HepG2 (cell line): ENCODE results near the gene ICAM5. TPM values are rescaled to one million over a fixed set of nuclear protein-coding genes. Genes with fewer than 3 reads are reported as not detected.

Experiments
- ATF3 ChIP-seq: sonication (generic); formaldehyde crosslinking; IDR thresholded peaks from 2 replicates; pipeline ENCODE4 v1.4.0; 2020; ENCODE audit warnings: missing genetic modification reagents
- ATF4 ChIP-seq, 2 experiments: fragments of 450-650 bp in 1 of 2; sonication (generic) in 1 of 2; formaldehyde crosslinking; IDR thresholded peaks; 2 replicates each; pipeline versions ENCODE4 v1.5.0 to v1.8.0; 2020 to 2022; ENCODE audit warnings: mild to moderate bottlenecking in 1 of 2, missing genetic modification reagents in 1 of 2
- DZIP1 ChIP-seq: sonication (generic); formaldehyde crosslinking; IDR thresholded peaks from 2 replicates; pipeline ENCODE4 v1.5.0; 2020; ENCODE audit warnings: mild to moderate bottlenecking, missing genetic modification reagents
- JARID2 ChIP-seq: sonication (generic); formaldehyde crosslinking; IDR thresholded peaks from 2 replicates; pipeline ENCODE4 v1.8.1; 2023; ENCODE audit warnings: missing genetic modification reagents, inconsistent platforms; ENCODE audit not compliant: insufficient replicate concordance
- MXD4 ChIP-seq: IDR thresholded peaks from 2 replicates; pipeline ENCODE4 v1.6.1; 2016; ENCODE audit warnings: mild to moderate bottlenecking, missing biosample characterization, missing genetic modification reagents
- PBX3 ChIP-seq: sonication (generic); formaldehyde crosslinking; IDR thresholded peaks from 2 replicates; pipeline ENCODE4 v1.8.1; 2023; ENCODE audit warnings: missing genetic modification reagents, inconsistent platforms, borderline replicate concordance
- SKI ChIP-seq: fragments of 450-650 bp; IDR thresholded peaks from one replicate; pipeline ENCODE4 v1.6.1; 2018; ENCODE audit warnings: mild to moderate bottlenecking; ENCODE audit not compliant: partially characterized antibody
- TGIF2 ChIP-seq: IDR thresholded peaks from 2 replicates; pipeline ENCODE4 v1.6.1; 2016; ENCODE audit warnings: control low read depth, missing compliant biosample characterization
- THAP11 ChIP-seq: IDR thresholded peaks from 2 replicates; pipeline ENCODE4 v1.6.1; 2016; ENCODE audit warnings: missing biosample characterization, missing genetic modification reagents
- ZBTB14 ChIP-seq: sonication (generic); formaldehyde crosslinking; IDR thresholded peaks from 2 replicates; pipeline ENCODE4 v1.4.0; 2020; ENCODE audit warnings: missing genetic modification reagents
- ZFP62 ChIP-seq: sonication (generic); formaldehyde crosslinking; IDR thresholded peaks from 2 replicates; pipeline ENCODE4 v1.4.0; 2020; ENCODE audit warnings: missing genetic modification reagents
- ZNF232 ChIP-seq: sonication (generic); formaldehyde crosslinking; IDR thresholded peaks from 2 replicates; pipeline ENCODE4 v1.4.0; 2020; ENCODE audit warnings: missing genetic modification reagents, borderline replicate concordance
- ZNF24 ChIP-seq: fragments of 450-650 bp; IDR thresholded peaks from 2 replicates; pipeline ENCODE4 v1.6.1; 2017; ENCODE audit warnings: antibody characterized with exemption, mild to moderate bottlenecking
- ZNF251 ChIP-seq: sonication (generic); formaldehyde crosslinking; IDR thresholded peaks from 2 replicates; pipeline ENCODE4 v1.9.0; 2021; ENCODE audit warnings: mild to moderate bottlenecking, missing genetic modification reagents
- ZNF276 ChIP-seq: sonication (generic); formaldehyde crosslinking; IDR thresholded peaks from 2 replicates; pipeline ENCODE4 v1.4.0; 2020; ENCODE audit warnings: mild to moderate bottlenecking, low read depth, missing genetic modification reagents
- ZNF34 ChIP-seq: sonication (generic); formaldehyde crosslinking; IDR thresholded peaks from 2 replicates; pipeline ENCODE4 v1.4.0; 2020; ENCODE audit warnings: mild to moderate bottlenecking, missing genetic modification reagents, borderline replicate concordance
- ZNF740 ChIP-seq: sonication (generic); formaldehyde crosslinking; IDR thresholded peaks from 2 replicates; pipeline ENCODE4 v1.4.0; 2020; ENCODE audit warnings: missing genetic modification reagents
- ZNF766 ChIP-seq: sonication (generic); formaldehyde crosslinking; IDR thresholded peaks from 2 replicates; pipeline ENCODE4 v1.5.0; 2020; ENCODE audit warnings: missing genetic modification reagents, borderline replicate concordance
- ZNF839 ChIP-seq: sonication (generic); formaldehyde crosslinking; IDR thresholded peaks from 2 replicates; pipeline ENCODE4 v1.4.0; 2020; ENCODE audit warnings: missing genetic modification reagents, mild to moderate bottlenecking, borderline replicate concordance
- ZSCAN31 ChIP-seq: sonication (generic); formaldehyde crosslinking; IDR thresholded peaks from 2 replicates; pipeline ENCODE4 v1.5.0; 2020; ENCODE audit warnings: low read depth, mild to moderate bottlenecking, missing genetic modification reagents
- polyA plus RNA-seq, 8 experiments: library from polyadenylated mRNA; depleted of rRNA in 3 of 8; stranded (reverse) in 7 of 8; unstranded in 1 of 8; fragments of >200 nt; fragmentation: Illumina TruSeq in 4 of 8; extraction: Trizol in 4 of 8; gene quantifications; 2 replicates each; pipeline versions ENCODE4 v1.2.1 to v1.2.3, GENCODE V29; 2011 to 2016; ENCODE audit warnings: low read depth in 4 of 8, missing spikeins in 1 of 8, mixed read lengths in 1 of 8; ENCODE audit not compliant: insufficient read depth in 1 of 8
- total RNA-seq, 5 experiments: library from RNA; depleted of rRNA; stranded (reverse); fragments of >200 nt; fragmentation: Illumina TruSeq; extraction: Trizol; gene quantifications; 2 replicates each; pipeline ENCODE4 v1.2.3, GENCODE V29; 2016; ENCODE audit warnings: low read depth in 1 of 5

Gene ICAM5
- total and polyA plus RNA-seq, 2 of the 13 experiments (the other 11 are each of a cell fraction or from before 2014, with no cell fraction given): 0.46 to 1.6 TPM

GRCh38 chr19:10334588-10335351 is 45.0 kb downstream of the ICAM5 start (continued):
- no peak for TF ChIP-seq DZIP1 (CRISPR knock-in tag)
- TF ChIP-seq JARID2 (CRISPR knock-in tag): no peak
- TF ChIP-seq ZFP62 (CRISPR knock-in tag): no peak
- TF ChIP-seq SKI: no peak
- TF ChIP-seq ATF4 (CRISPR knock-in tag; IDR thresholded peaks at IDR 0.05): no peak
- no peak for TF ChIP-seq PBX3 (CRISPR knock-in tag)
- TF ChIP-seq ZNF740 (CRISPR knock-in tag): no peak
- TF ChIP-seq ZNF839 (CRISPR knock-in tag): no peak
- TF ChIP-seq TGIF2 (CRISPR knock-in tag): no peak; the same call in 1 of the 2 replicates
- no peak for TF ChIP-seq ZNF251 (CRISPR knock-in tag)
- no peak; the same call in 1 of the 2 replicates for TF ChIP-seq MXD4 (CRISPR knock-in tag)
- TF ChIP-seq ZNF34: no peak
- no peak for TF ChIP-seq ZNF276 (CRISPR knock-in tag)
- TF ChIP-seq ZNF24: no peak
- TF ChIP-seq ZNF766 (CRISPR knock-in tag): 0 out of 2 replicates have a peak, but pooled peaks have one; percentile 35
- peak; percentile 60; the same call in 1 of the 2 replicates for TF ChIP-seq THAP11 (CRISPR knock-in tag)
- no peak for TF ChIP-seq ATF3 (CRISPR knock-in tag)
- TF ChIP-seq ZBTB14: no peak
- no peak; the same call in 1 of the 2 replicates for TF ChIP-seq ZNF232 (CRISPR knock-in tag)
- peak; percentile 88 for TF ChIP-seq ZSCAN31 (CRISPR knock-in tag)
